ENCODE measurements around the gene TNN. TPM values are rescaled to one million over a fixed set of nuclear protein-coding genes. Genes with fewer than 3 reads are reported as not detected.
A peak's percentile ranks its signal among the peaks of the same experiment; 100 is the strongest.

TNN gene
- total and polyA plus RNA-seq, 5 experiments from 2014 or later, result not detected

GRCh38 chr1:175072099-175072951 is 4.7 kb downstream of the TNN start:
- ATAC-seq, result peak in 1 of 2 donors; percentile 56
- H3K27me3 Mint-ChIP-seq, result peaks cover 2 to 15% (median 6%) of the 10 kb centered on the region in 5 donors

GRCh38 chr1:175073061-175073460 is 5.4 kb downstream of the TNN start:
- ATAC-seq (no peak), DNase-seq (no peak)
- Mint-ChIP-seq H3K27ac (peak overlapping the region in 1 of 10 donors; percentile 72), H3K27me3 (peaks cover 2 to 18% (median 6%) of the 10 kb centered on the region in 5 donors), H3K36me3 (no peaks in the 10 kb centered on the region), H3K4me3 (peak overlapping the region in 1 of 10 donors; percentile 48), H3K9me3 (no peaks in the 10 kb centered on the region), H3K4me1 (peaks cover 6 to 16% (median 9%) of the 10 kb centered on the region in 4 donors)
- POLR2A ChIA-PET, result no interaction called here

More at GRCh38 chr1:175072099-175072951, 4.7 kb downstream of the TNN start:
- Mint-ChIP-seq H3K27ac (peak overlapping the region in 1 of 10 donors; percentile 29), H3K4me1 (peaks cover 6 to 16% (median 9%) of the 10 kb centered on the region in 4 donors), H3K36me3 (no peaks in the 10 kb centered on the region), H3K9me3 (no peaks in the 10 kb centered on the region), H3K4me3 (peak overlapping the region; percentile 24 to 74 (median 38))
- POLR2A ChIA-PET, result no interaction called here
- DNase-seq, result peak in 2 of 10 donors; percentile 3 to 6

- Mint-ChIP-seq H3K36me3 (no peaks in the 10 kb centered on the region), H3K27ac (no peak overlapping the region), H3K9me3 (no peaks in the 10 kb centered on the region), H3K4me1 (peaks cover 6 to 16% (median 9%) of the 10 kb centered on the region in 4 donors), H3K4me3 (no peak overlapping the region), H3K27me3 (peaks cover 2 to 18% (median 6%) of the 10 kb centered on the region in 5 donors)
- no peak for ATAC-seq
- POLR2A ChIA-PET, result no interaction called here
- DNase-seq, result no peak
These were observed 6.0 kb downstream of the TNN start for GRCh38 chr1:175073633-175074032.

- Mint-ChIP-seq H3K27ac (peak overlapping the region in 1 of 10 donors; percentile 57), H3K4me3 (no peak overlapping the region), H3K4me1 (peaks cover 6 to 16% (median 9%) of the 10 kb centered on the region in 4 donors), H3K9me3 (no peaks in the 10 kb centered on the region), H3K36me3 (no peaks in the 10 kb centered on the region), H3K27me3 (peaks cover 2 to 27% (median 9%) of the 10 kb centered on the region in 5 donors)
- POLR2A ChIA-PET, result no interaction called here
- DNase-seq (no peak), ATAC-seq (no peak)
These were observed 8.2 kb downstream of the TNN start for GRCh38 chr1:175075572-175076568.

- no peak overlapping the region for H3K4me3 Mint-ChIP-seq
- H3K27ac Mint-ChIP-seq, result no peak overlapping the region
- peaks cover 2 to 33% (median 11%) of the 10 kb centered on the region in 5 donors for H3K27me3 Mint-ChIP-seq
- no peaks in the 10 kb centered on the region for H3K9me3 Mint-ChIP-seq
- POLR2A ChIA-PET, result no interaction called here
- ATAC-seq, result no peak
- no peaks in the 10 kb centered on the region for H3K36me3 Mint-ChIP-seq
- peaks cover 3 to 7% (median 3%) of the 10 kb centered on the region in 4 donors for H3K4me1 Mint-ChIP-seq
- no peak for DNase-seq
These were observed 9.9 kb downstream of the TNN start for GRCh38 chr1:175077356-175078030.

DNA sequence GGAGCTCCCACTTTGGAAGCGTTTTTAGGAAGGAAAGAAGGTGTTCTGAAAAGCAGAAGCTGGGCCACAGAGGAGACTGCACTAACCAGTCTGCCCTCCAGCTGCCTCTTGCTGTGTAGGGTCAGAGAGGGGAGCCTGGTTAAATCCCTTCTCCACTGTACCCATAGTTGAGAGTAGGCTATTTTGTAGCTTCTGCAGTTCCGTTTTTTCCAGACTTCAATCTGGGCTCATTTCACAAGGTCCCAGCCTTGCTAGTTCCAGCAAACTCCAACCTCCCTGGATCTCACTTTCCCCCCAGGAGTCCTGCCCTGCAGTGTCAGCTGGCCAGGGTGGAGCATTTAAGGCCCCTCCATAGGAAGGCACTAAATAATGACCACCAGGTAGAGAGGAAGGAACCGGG is 11.0 kb downstream of the TNN start:
- POLR2A ChIA-PET, result no interaction called here
- DNase-seq (no peak), ATAC-seq (no peak)
- Mint-ChIP-seq H3K27ac (no peak overlapping the region), H3K27me3 (peaks cover 0 to 42% (median 8%) of the 10 kb centered on the region in 5 donors), H3K4me1 (no peaks in the 10 kb centered on the region), H3K4me3 (no peak overlapping the region), H3K9me3 (no peaks in the 10 kb centered on the region), H3K36me3 (no peaks in the 10 kb centered on the region)

DNA sequence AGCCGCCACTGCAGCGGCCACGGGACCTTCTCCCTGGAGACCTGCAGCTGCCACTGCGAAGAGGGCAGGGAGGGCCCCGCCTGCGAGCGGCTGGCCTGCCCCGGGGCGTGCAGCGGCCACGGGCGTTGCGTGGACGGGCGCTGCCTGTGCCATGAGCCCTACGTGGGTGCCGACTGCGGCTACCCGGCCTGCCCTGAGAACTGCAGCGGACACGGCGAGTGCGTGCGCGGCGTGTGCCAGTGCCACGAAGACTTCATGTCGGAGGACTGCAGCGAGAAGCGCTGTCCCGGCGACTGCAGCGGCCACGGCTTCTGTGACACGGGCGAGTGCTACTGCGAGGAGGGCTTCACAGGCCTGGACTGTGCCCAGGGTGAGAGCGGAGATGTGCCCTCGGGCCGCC is 11.7 kb downstream of the TNN start:
- H3K36me3 Mint-ChIP-seq, result no peaks in the 10 kb centered on the region
- DNase-seq, result no peak
- H3K4me1 Mint-ChIP-seq, result peaks cover 0 to 2% (median 0%) of the 10 kb centered on the region in 4 donors
- H3K9me3 Mint-ChIP-seq, result no peaks in the 10 kb centered on the region
- ATAC-seq, result no peak
- no peak overlapping the region for H3K4me3 Mint-ChIP-seq
- peaks cover 0 to 42% (median 10%) of the 10 kb centered on the region in 5 donors for H3K27me3 Mint-ChIP-seq
- POLR2A ChIA-PET, result no interaction called here
- H3K27ac Mint-ChIP-seq, result no peak overlapping the region

- peaks cover 0 to 2% (median 0%) of the 10 kb centered on the region in 4 donors for H3K4me1 Mint-ChIP-seq
These were observed 12.4 kb downstream of the TNN start for GRCh38 chr1:175080030-175080429.

DNA sequence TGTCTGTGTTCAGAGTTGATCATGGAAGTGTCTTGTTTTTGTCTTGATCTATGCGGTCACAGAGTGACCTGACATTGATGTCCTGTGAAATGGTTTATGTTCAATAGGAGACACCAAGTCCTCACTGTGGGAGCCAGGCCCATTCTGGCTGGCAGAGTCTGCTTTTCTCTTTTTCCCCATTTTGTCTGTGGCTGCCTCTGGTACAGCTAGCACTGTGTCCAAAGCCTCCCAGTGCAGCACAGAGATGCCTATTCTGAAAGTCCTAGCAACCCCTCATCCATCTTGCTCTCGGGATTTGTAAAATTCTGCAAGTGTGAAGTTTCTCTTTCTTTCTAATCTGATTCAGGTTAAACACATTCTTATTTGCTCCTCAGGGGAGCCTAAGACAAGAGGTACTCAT is 14.3 kb downstream of the TNN start:
- Mint-ChIP-seq H3K27me3 (peaks cover 0 to 30% (median 7%) of the 10 kb centered on the region in 5 donors), H3K36me3 (no peaks in the 10 kb centered on the region), H3K4me3 (no peak overlapping the region), H3K4me1 (peaks cover 0 to 2% (median 0%) of the 10 kb centered on the region in 4 donors), H3K9me3 (no peaks in the 10 kb centered on the region), H3K27ac (no peak overlapping the region)
- POLR2A ChIA-PET, result no interaction called here
- no peak for ATAC-seq
- no peak for DNase-seq

More at GRCh38 chr1:175080030-175080429, 12.4 kb downstream of the TNN start:
- Mint-ChIP-seq H3K9me3 (no peaks in the 10 kb centered on the region), H3K4me3 (no peak overlapping the region), H3K27me3 (peaks cover 0 to 42% (median 7%) of the 10 kb centered on the region in 5 donors), H3K27ac (no peak overlapping the region), H3K36me3 (no peaks in the 10 kb centered on the region)
- POLR2A ChIA-PET, result no interaction called here
- DNase-seq (no peak), ATAC-seq (no peak)

DNA sequence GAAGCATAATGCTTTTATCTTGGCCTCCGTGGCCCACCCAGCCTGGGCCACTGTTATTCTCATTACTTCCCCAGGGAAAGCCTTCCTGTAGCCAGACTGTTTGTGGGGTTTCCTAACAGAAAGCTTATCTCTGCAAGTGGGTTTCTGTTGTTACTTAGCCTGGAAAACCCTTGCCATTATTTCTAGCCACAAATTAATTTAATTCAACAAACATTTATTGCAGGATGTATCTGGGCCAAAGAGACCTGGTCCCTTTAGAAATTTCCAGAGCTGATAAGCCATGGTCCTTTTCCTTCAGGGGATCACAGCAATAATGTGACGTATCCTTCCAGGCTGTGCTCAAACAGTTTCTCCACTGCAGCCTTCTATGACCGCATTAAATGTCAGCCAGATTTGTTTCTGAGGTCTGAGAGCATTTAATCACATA is 20.9 kb downstream of the TNN start:
- H3K4me3 Mint-ChIP-seq, result no peak overlapping the region
- H3K4me1 Mint-ChIP-seq, result peaks cover 0 to 2% (median 0%) of the 10 kb centered on the region in 4 donors
- H3K27ac Mint-ChIP-seq, result no peak overlapping the region
- H3K9me3 Mint-ChIP-seq, result no peaks in the 10 kb centered on the region
- POLR2A ChIA-PET, result no interaction called here
- ATAC-seq, result no peak
- no peak for DNase-seq
- peaks cover 0 to 8% (median 0%) of the 10 kb centered on the region in 5 donors for H3K27me3 Mint-ChIP-seq
- H3K36me3 Mint-ChIP-seq, result no peaks in the 10 kb centered on the region

GRCh38 chr1:175089136-175089718 is 21.6 kb downstream of the TNN start:
- POLR2A ChIA-PET, result no interaction called here
- Mint-ChIP-seq H3K36me3 (no peaks in the 10 kb centered on the region), H3K9me3 (no peaks in the 10 kb centered on the region), H3K27ac (no peak overlapping the region), H3K4me3 (no peak overlapping the region), H3K4me1 (no peaks in the 10 kb centered on the region), H3K27me3 (peaks cover 0 to under 1% (median 0%) of the 10 kb centered on the region in 5 donors)
- ATAC-seq (no peak), DNase-seq (no peak)

GRCh38 chr1:175090780-175091179 is 23.1 kb downstream of the TNN start:
- ATAC-seq, result no peak
- no peak overlapping the region for H3K4me3 Mint-ChIP-seq
- H3K27ac Mint-ChIP-seq, result no peak overlapping the region

More at GRCh38 chr1:175090780-175091179, 23.1 kb downstream of the TNN start:
- POLR2A ChIA-PET, result no interaction called here
- Mint-ChIP-seq H3K27me3 (peaks cover 0 to 2% (median 0%) of the 10 kb centered on the region in 5 donors), H3K9me3 (no peaks in the 10 kb centered on the region), H3K36me3 (no peaks in the 10 kb centered on the region), H3K4me1 (no peaks in the 10 kb centered on the region)
- no peak for DNase-seq

Measured in naive thymus-derived CD8-positive, alpha-beta T cell (primary cell).